ENCODE results near the gene PPP1CC. TPM values are rescaled to one million over a fixed set of nuclear protein-coding genes. Genes with fewer than 3 reads are reported as not detected.

PPP1CC gene
- total RNA-seq, 1 donor from 2014 or later: 39.8 TPM

DNA sequence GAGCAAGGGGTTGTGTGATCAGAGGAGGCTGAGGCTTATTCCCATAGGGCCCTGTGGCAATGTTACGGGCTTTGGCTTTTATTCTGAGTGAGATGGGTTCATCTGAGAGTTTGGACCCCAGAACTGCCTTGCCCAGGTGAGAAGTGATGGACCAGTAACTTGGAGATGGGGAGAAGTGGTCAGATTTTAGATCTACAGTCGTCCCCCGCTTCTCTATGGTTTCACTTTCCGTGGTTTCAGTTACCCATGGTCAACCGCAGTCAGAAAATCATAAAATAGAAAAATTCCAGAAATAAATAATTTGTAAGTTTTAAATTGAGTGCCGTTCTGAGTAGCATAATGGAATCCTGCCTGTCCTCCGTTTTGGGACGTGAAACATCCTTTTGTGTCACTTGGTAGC lies 40.2 kb upstream of the PPP1CC start:
- Histone ChIP-seq H3K4me1 (no peaks in the 10 kb centered on the region), H3K9me3 (no peaks in the 10 kb centered on the region), H3K27ac (no peak overlapping the region), H3K36me3 (no peaks in the 10 kb centered on the region), H3K27me3 (no peaks in the 10 kb centered on the region), H3K4me3 (no peak overlapping the region)
- DNase-seq (ENCODE audit: low spot score in 2 of 2): no peak
- intact Hi-C loops (cut with DNase I): no loop called here
- TF ChIP-seq, protein P1, sequence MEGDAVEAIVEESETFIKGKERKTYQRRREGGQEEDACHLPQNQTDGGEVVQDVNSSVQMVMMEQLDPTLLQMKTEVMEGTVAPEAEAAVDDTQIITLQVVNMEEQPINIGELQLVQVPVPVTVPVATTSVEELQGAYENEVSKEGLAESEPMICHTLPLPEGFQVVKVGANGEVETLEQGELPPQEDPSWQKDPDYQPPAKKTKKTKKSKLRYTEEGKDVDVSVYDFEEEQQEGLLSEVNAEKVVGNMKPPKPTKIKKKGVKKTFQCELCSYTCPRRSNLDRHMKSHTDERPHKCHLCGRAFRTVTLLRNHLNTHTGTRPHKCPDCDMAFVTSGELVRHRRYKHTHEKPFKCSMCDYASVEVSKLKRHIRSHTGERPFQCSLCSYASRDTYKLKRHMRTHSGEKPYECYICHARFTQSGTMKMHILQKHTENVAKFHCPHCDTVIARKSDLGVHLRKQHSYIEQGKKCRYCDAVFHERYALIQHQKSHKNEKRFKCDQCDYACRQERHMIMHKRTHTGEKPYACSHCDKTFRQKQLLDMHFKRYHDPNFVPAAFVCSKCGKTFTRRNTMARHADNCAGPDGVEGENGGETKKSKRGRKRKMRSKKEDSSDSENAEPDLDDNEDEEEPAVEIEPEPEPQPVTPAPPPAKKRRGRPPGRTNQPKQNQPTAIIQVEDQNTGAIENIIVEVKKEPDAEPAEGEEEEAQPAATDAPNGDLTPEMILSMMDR (IDR thresholded peaks at IDR 0.05): no peak

- no peaks in the 10 kb centered on the region for H3K27me3 ChIP-seq
- no peaks in the 10 kb centered on the region for H3K9me3 ChIP-seq
- TF ChIP-seq, protein P1 (IDR thresholded peaks at IDR 0.05): no peak
- H3K36me3 ChIP-seq: no peaks in the 10 kb centered on the region
- no peaks in the 10 kb centered on the region for H3K4me1 ChIP-seq
- no peak for DNase-seq (ENCODE audit: low spot score in 2 of 2)
- no peak overlapping the region for H3K4me3 ChIP-seq
- intact Hi-C loops (cut with DNase I): no loop called here
- no peak overlapping the region for H3K27ac ChIP-seq
Observed at GRCh38 chr12:110782094-110782493, 39.4 kb upstream of the PPP1CC start.

GRCh38 chr12:110780448-110780847 lies 37.8 kb upstream of the PPP1CC start:
- intact Hi-C loops (cut with DNase I): no loop called here
- no peaks in the 10 kb centered on the region for H3K4me1 ChIP-seq
- no peaks in the 10 kb centered on the region for H3K9me3 ChIP-seq
- no peaks in the 10 kb centered on the region for H3K27me3 ChIP-seq
- no peak overlapping the region for H3K4me3 ChIP-seq
- no peaks in the 10 kb centered on the region for H3K36me3 ChIP-seq
- no peak for DNase-seq (ENCODE audit: low spot score in 2 of 2)
- TF ChIP-seq, protein P1 (IDR thresholded peaks at IDR 0.05): no peak
- no peak overlapping the region for H3K27ac ChIP-seq

GRCh38 chr12:110778833-110779577 lies 36.3 kb upstream of the PPP1CC start:
- no peaks in the 10 kb centered on the region for H3K27me3 ChIP-seq
- H3K27ac ChIP-seq: no peak overlapping the region
- intact Hi-C loops (cut with DNase I): no loop called here
- H3K36me3 ChIP-seq: no peaks in the 10 kb centered on the region
- DNase-seq (ENCODE audit: low spot score in 2 of 2): no peak
- no peak overlapping the region for H3K4me3 ChIP-seq
- no peaks in the 10 kb centered on the region for H3K4me1 ChIP-seq
- no peaks in the 10 kb centered on the region for H3K9me3 ChIP-seq
- TF ChIP-seq, protein P1 (IDR thresholded peaks at IDR 0.05): no peak

DNA sequence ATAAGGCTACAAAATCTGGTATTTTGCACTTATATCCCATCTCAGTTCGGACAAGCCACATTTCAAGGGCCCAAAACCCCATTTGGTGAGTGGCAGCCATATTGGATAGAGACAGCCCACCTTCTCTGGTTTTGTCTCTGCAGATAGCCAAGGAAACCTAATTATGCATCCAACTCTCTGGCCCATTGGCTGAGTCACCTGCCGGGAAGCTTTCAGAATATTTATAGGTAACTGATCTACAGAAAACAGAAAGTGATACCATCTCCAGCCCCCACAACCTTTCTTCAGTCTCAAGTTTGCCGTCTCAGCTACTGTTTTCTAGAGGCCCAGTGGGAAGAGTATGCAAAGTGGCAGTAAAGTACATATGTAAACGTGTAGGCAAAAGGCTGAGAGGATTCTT lies 33.7 kb upstream of the PPP1CC start:
- intact Hi-C loops (cut with DNase I): no loop called here
- no peak for DNase-seq (ENCODE audit: low spot score in 2 of 2)

More for the DNA sequence above, 33.7 kb upstream of the PPP1CC start:
- Histone ChIP-seq H3K27me3 (no peaks in the 10 kb centered on the region), H3K4me1 (no peaks in the 10 kb centered on the region), H3K4me3 (no peak overlapping the region), H3K9me3 (no peaks in the 10 kb centered on the region), H3K27ac (no peak overlapping the region), H3K36me3 (no peaks in the 10 kb centered on the region)
- TF ChIP-seq, protein P1 (IDR thresholded peaks at IDR 0.05): no peak
